HepG2 (cell line): ENCODE results near the gene ANKRD35. TPM values are rescaled to one million over a fixed set of nuclear protein-coding genes. Genes with fewer than 3 reads are reported as not detected.
A peak's percentile ranks its signal among the peaks of the same experiment; 100 is the strongest.

Experiments used
- ELK4 ChIP-seq: sonication (generic); formaldehyde crosslinking; IDR thresholded peaks from 2 replicates; pipeline ENCODE4 v1.9.0; 2021; ENCODE audit warnings: missing genetic modification reagents, borderline replicate concordance
- HES4 ChIP-seq: sonication (generic); formaldehyde crosslinking; IDR thresholded peaks from 2 replicates; pipeline ENCODE4 v1.9.0; 2021; ENCODE audit warnings: mild to moderate bottlenecking, missing genetic modification reagents, borderline replicate concordance
- MTERF4 ChIP-seq: sonication (generic); formaldehyde crosslinking; IDR thresholded peaks from 2 replicates; pipeline ENCODE4 v1.8.0; 2023; ENCODE audit warnings: mild to moderate bottlenecking, missing genetic modification reagents
- PBX3 ChIP-seq: sonication (generic); formaldehyde crosslinking; IDR thresholded peaks from 2 replicates; pipeline ENCODE4 v1.8.1; 2023; ENCODE audit warnings: missing genetic modification reagents, inconsistent platforms, borderline replicate concordance
- PRDM15 ChIP-seq: sonication (generic); formaldehyde crosslinking; IDR thresholded peaks from 2 replicates; pipeline ENCODE4 v1.4.0; 2020; ENCODE audit warnings: missing genetic modification reagents
- SATB2 ChIP-seq: sonication (generic); formaldehyde crosslinking; IDR thresholded peaks from 2 replicates; pipeline ENCODE4 v1.5.0; 2020; ENCODE audit warnings: missing genetic modification reagents
- ZBTB1 ChIP-seq: sonication (generic); formaldehyde crosslinking; IDR thresholded peaks from 2 replicates; pipeline ENCODE4 v1.4.0; 2020; ENCODE audit warnings: missing genetic modification reagents, borderline replicate concordance
- ZNF143 ChIP-seq: sonication (generic); formaldehyde crosslinking; IDR thresholded peaks from 2 replicates; pipeline ENCODE4 v1.4.0; 2020; ENCODE audit warnings: missing genetic modification reagents
- ZNF737 ChIP-seq: sonication (generic); formaldehyde crosslinking; IDR thresholded peaks from 2 replicates; pipeline ENCODE4 v1.5.0; 2020; ENCODE audit warnings: missing genetic modification reagents, mild to moderate bottlenecking, borderline replicate concordance
- polyA plus RNA-seq, 8 experiments: library from polyadenylated mRNA; depleted of rRNA in 3 of 8; stranded (reverse) in 7 of 8; unstranded in 1 of 8; fragments of >200 nt; fragmentation: Illumina TruSeq in 4 of 8; extraction: Trizol in 4 of 8; gene quantifications; 2 replicates each; pipeline versions ENCODE4 v1.2.1 to v1.2.3, GENCODE V29; 2011 to 2016; ENCODE audit warnings: low read depth in 4 of 8, missing spikeins in 1 of 8, mixed read lengths in 1 of 8; ENCODE audit not compliant: insufficient read depth in 1 of 8
- total RNA-seq, 5 experiments: library from RNA; depleted of rRNA; stranded (reverse); fragments of >200 nt; fragmentation: Illumina TruSeq; extraction: Trizol; gene quantifications; 2 replicates each; pipeline ENCODE4 v1.2.3, GENCODE V29; 2016; ENCODE audit warnings: low read depth in 1 of 5
- TF ChIP-seq, protein P1 (sequence below): IDR thresholded peaks from 2 replicates; pipeline ENCODE4 v1.6.1; 2016; ENCODE audit warnings: low read depth, control low read depth
- TF ChIP-seq, protein P2 (sequence below): sonication (generic); formaldehyde crosslinking; IDR thresholded peaks from 2 replicates; pipeline ENCODE4 v1.4.0; 2020; ENCODE audit warnings: missing genetic modification reagents
- TF ChIP-seq, protein P3 (sequence below): IDR thresholded peaks from 2 replicates; pipeline ENCODE4 v1.6.1; 2016
- TF ChIP-seq, protein P4 (sequence below): sonication (generic); formaldehyde crosslinking; IDR thresholded peaks from 2 replicates; pipeline ENCODE4 v1.8.0; 2022; ENCODE audit warnings: mild to moderate bottlenecking, missing genetic modification reagents, moderate library complexity

ANKRD35 gene
- total and polyA plus RNA-seq, 2 of the 13 experiments (the other 11 are each of a cell fraction or from before 2014, with no cell fraction given): 0.02 TPM; not detected in 1

DNA sequence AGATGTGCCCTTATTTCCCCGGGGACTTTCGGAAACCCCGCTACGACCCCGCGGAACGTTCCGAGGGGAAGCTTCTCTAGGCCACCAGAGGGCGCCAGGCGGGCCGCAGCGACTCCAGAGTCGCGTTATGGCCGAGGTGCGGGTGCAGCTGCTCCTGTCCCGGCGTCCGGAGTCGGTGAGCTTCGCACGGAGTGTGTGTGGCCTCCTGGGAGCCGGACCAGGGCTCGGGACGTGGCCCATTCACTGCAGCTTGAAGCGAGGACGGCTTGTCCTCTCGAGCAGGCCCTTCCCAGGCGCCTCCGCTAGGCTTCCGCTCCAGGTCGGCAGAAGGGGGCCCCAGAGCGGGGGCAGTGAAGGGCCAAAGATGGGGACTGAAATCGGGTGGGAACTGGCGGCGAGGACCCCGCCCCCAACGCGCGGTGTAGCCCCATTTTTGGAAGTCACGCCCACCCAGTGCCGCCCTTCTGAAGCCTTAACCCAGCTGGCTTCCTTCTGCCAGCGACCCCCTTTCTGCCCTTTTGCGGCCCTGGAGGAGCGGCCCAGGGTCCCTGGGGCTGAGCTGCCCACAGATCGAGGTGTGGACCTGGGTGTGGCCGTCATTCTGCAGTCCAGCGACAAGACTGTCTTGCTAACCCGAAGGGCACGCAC, 40.0 kb downstream of the ANKRD35 start, which contains the start of gene NUDT17 (continued):
- TF ChIP-seq HES4 (no peak), MTERF4 (CRISPR knock-in tag) (no peak), ZBTB1 (no peak), ZNF737 (CRISPR knock-in tag) (no peak), SATB2 (CRISPR knock-in tag) (0 out of 2 replicates have a peak, but pooled peaks have one; percentile 41), PRDM15 (no peak), ZNF143 (no peak), PBX3 (CRISPR knock-in tag) (no peak), ELK4 (CRISPR knock-in tag) (no peak)
- TF ChIP-seq, protein P1, sequence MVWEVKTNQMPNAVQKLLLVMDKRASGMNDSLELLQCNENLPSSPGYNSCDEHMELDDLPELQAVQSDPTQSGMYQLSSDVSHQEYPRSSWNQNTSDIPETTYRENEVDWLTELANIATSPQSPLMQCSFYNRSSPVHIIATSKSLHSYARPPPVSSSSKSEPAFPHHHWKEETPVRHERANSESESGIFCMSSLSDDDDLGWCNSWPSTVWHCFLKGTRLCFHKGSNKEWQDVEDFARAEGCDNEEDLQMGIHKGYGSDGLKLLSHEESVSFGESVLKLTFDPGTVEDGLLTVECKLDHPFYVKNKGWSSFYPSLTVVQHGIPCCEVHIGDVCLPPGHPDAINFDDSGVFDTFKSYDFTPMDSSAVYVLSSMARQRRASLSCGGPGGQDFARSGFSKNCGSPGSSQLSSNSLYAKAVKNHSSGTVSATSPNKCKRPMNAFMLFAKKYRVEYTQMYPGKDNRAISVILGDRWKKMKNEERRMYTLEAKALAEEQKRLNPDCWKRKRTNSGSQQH (CRISPR knock-in tag): peak; percentile 22; the same call in 1 of the 2 replicates
- TF ChIP-seq, protein P2, sequence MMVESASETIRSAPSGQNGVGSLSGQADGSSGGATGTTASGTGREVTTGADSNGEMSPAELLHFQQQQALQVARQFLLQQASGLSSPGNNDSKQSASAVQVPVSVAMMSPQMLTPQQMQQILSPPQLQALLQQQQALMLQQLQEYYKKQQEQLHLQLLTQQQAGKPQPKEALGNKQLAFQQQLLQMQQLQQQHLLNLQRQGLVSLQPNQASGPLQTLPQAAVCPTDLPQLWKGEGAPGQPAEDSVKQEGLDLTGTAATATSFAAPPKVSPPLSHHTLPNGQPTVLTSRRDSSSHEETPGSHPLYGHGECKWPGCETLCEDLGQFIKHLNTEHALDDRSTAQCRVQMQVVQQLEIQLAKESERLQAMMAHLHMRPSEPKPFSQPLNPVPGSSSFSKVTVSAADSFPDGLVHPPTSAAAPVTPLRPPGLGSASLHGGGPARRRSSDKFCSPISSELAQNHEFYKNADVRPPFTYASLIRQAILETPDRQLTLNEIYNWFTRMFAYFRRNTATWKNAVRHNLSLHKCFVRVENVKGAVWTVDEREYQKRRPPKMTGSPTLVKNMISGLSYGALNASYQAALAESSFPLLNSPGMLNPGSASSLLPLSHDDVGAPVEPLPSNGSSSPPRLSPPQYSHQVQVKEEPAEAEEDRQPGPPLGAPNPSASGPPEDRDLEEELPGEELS (CRISPR knock-in tag): 0 out of 2 replicates have a peak, but pooled peaks have one; percentile 18
- TF ChIP-seq, protein P3, sequence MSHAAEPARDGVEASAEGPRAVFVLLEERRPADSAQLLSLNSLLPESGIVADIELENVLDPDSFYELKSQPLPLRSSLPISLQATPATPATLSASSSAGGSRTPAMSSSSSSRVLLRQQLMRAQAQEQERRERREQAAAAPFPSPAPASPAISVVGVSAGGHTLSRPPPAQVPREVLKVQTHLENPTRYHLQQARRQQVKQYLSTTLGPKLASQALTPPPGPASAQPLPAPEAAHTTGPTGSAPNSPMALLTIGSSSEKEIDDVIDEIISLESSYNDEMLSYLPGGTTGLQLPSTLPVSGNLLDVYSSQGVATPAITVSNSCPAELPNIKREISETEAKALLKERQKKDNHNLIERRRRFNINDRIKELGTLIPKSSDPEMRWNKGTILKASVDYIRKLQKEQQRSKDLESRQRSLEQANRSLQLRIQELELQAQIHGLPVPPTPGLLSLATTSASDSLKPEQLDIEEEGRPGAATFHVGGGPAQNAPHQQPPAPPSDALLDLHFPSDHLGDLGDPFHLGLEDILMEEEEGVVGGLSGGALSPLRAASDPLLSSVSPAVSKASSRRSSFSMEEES: 0 out of 2 replicates have a peak, but pooled peaks have one; percentile 44
- TF ChIP-seq, protein P4, sequence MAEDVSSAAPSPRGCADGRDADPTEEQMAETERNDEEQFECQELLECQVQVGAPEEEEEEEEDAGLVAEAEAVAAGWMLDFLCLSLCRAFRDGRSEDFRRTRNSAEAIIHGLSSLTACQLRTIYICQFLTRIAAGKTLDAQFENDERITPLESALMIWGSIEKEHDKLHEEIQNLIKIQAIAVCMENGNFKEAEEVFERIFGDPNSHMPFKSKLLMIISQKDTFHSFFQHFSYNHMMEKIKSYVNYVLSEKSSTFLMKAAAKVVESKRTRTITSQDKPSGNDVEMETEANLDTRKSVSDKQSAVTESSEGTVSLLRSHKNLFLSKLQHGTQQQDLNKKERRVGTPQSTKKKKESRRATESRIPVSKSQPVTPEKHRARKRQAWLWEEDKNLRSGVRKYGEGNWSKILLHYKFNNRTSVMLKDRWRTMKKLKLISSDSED (CRISPR knock-in tag): no peak
